ENCODE measurements around the gene GSS. TPM values are rescaled to one million over a fixed set of nuclear protein-coding genes. Genes with fewer than 3 reads are reported as not detected.

Gene GSS
- total RNA-seq, 6 donors from 2014 or later: 26.1 to 106 (median 34.3) TPM

DNA sequence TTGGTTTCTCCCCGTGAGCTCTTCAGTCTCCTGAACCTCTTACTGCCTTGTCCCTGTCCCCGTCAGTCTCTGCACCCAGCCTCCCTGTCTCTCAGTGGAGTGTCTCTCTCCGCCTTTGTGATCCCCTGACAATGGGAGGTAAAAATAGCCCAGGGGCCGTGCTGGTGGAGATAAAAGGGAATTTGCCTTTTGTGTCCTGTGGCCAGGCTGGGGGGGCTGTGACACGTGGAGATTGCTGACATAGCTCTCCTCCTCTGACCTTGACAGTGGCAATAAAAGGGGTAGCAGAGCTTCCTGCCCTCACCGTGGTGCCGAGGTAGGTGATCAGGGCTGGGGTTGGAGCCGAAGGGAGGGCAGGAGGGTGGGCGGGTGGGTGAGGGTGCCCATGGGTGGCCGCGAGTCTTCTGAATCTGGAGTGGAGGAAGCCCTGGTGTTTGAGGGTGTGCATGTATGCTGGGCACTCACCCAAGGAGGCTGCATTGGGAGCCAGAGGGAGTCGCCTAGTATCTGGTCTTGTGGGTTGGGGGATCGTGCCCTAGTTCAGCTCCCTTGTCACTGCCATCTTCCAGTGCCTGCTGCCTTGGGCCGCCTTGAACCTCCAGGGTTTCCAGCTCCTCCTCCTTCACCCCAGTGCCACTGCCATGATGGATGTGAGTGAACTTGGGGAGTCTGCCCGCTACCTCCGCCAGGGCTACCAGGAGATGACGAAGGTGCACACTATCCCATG is 21.9 kb upstream of the GSS start:
- Histone ChIP-seq H3K4me1 (no peaks in the 10 kb centered on the region), H3K4me3 (no peak overlapping the region), H3K9me3 (no peaks in the 10 kb centered on the region), H3K27me3 (no peaks in the 10 kb centered on the region), H3K36me3 (no peaks in the 10 kb centered on the region), H3K27ac (no peak overlapping the region)
- DNase-seq (no peak), ATAC-seq (ENCODE audit: low FRiP score in 2 of 2) (no peak)
- TF ChIP-seq POLR2A (IDR thresholded peaks at IDR 0.05): no peak
- TF ChIP-seq POLR2AphosphoS5 (IDR thresholded peaks at IDR 0.05): no peak
- TF ChIP-seq CTCF (IDR thresholded peaks at IDR 0.05): no peak
- no peak for TF ChIP-seq EP300 (IDR thresholded peaks at IDR 0.05)
- 58 to 74% methylated on average over 9 to 17 of the region's 17 CpGs for WGBS, 2 donors

DNA sequence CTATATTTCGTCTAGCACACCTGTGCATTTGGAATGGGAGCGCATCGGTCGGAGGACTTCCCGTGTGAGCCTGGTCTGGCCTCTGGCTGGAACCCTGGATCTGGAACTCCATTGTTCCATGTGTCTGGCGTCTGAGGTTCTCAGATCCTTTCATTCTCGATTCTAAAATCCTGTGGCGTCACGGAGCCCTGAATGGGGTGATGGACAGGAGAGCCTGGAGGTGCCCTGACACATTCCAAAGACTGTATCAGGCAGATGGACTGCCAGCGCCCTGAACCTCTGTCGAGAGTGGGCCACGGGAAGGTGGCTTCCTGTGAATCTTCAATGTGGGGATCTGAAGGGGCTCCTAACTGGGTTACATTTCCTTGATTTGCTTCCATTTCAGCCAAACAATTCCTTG is 20.7 kb upstream of the GSS start:
- no peaks in the 10 kb centered on the region for H3K36me3 ChIP-seq
- no peaks in the 10 kb centered on the region for H3K9me3 ChIP-seq
- DNase-seq: no peak
- no peaks in the 10 kb centered on the region for H3K27me3 ChIP-seq
- no peak overlapping the region for H3K4me3 ChIP-seq
- H3K4me1 ChIP-seq: no peaks in the 10 kb centered on the region
- H3K27ac ChIP-seq: no peak overlapping the region
- ATAC-seq (ENCODE audit: low FRiP score in 2 of 2): no peak
- no peak for TF ChIP-seq CTCF (IDR thresholded peaks at IDR 0.05)
- TF ChIP-seq POLR2A (IDR thresholded peaks at IDR 0.05): no peak
- TF ChIP-seq EP300 (IDR thresholded peaks at IDR 0.05): no peak
- TF ChIP-seq POLR2AphosphoS5 (IDR thresholded peaks at IDR 0.05): no peak
- WGBS, 2 donors: 85 to 86% methylated on average over 10 to 12 of the region's 12 CpGs

DNA sequence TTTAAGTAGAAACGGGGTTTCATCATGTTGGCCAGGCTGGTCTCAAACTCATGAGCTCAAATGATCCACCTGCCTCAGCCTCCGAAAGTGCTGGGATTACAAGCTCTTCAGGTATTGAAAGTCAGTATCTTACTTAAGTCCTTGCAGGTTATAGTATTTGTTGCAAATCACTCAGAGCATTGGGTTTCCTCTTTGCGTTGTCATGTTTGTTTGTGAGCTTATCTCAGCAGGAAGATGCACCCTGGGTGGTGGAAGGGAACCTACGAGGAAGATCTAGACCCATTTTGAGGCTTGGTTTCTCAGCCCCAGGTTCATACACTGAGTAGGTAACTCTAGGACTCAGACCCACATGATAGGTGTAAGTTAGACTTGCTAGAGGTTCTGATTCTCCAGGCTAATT is 18.6 kb upstream of the GSS start:
- H3K4me1 ChIP-seq: no peaks in the 10 kb centered on the region
- DNase-seq: no peak
- H3K27me3 ChIP-seq: no peaks in the 10 kb centered on the region
- no peak for TF ChIP-seq POLR2A (IDR thresholded peaks at IDR 0.05)
- TF ChIP-seq CTCF (IDR thresholded peaks at IDR 0.05): no peak
- no peak for TF ChIP-seq POLR2AphosphoS5 (IDR thresholded peaks at IDR 0.05)
- no peak for TF ChIP-seq EP300 (IDR thresholded peaks at IDR 0.05)
- H3K4me3 ChIP-seq: no peak overlapping the region
- 63 to 84% methylated on average over 4 of the region's 4 CpGs for WGBS, 2 donors
- no peaks in the 10 kb centered on the region for H3K36me3 ChIP-seq
- no peak for ATAC-seq (ENCODE audit: low FRiP score in 2 of 2)
- H3K27ac ChIP-seq: no peak overlapping the region
- no peaks in the 10 kb centered on the region for H3K9me3 ChIP-seq

GRCh38 chr20:34971561-34972235 is 16.1 kb upstream of the GSS start:
- Histone ChIP-seq H3K27me3 (no peaks in the 10 kb centered on the region), H3K4me1 (no peaks in the 10 kb centered on the region), H3K36me3 (no peaks in the 10 kb centered on the region), H3K27ac (no peak overlapping the region), H3K4me3 (no peak overlapping the region), H3K9me3 (no peaks in the 10 kb centered on the region)
- 70 to 76% methylated on average over 10 of the region's 10 CpGs for WGBS, 2 donors
- no peak for TF ChIP-seq POLR2AphosphoS5 (IDR thresholded peaks at IDR 0.05)
- no peak for TF ChIP-seq CTCF (IDR thresholded peaks at IDR 0.05)
- TF ChIP-seq POLR2A (IDR thresholded peaks at IDR 0.05): no peak
- no peak for TF ChIP-seq EP300 (IDR thresholded peaks at IDR 0.05)
- ATAC-seq (ENCODE audit: low FRiP score in 2 of 2): no peak
- DNase-seq: no peak

Measured in upper lobe of left lung (tissue), 6 donors.